CD4-positive, alpha-beta T cell treated with Interleukin-21 for 1 hour (primary cell): Measurements from ENCODE around the gene OR13H1.
"Not testable (repeated sequence)": the region's sequence is repeated elsewhere in the genome, so short reads cannot be mapped to it uniquely, and the experiment has no call there.

Source experiments
- DNase-seq: peaks from one replicate; pipeline ENCODE4 v3.0.0-alpha.2; 2020

Gene OR13H1, protein sequence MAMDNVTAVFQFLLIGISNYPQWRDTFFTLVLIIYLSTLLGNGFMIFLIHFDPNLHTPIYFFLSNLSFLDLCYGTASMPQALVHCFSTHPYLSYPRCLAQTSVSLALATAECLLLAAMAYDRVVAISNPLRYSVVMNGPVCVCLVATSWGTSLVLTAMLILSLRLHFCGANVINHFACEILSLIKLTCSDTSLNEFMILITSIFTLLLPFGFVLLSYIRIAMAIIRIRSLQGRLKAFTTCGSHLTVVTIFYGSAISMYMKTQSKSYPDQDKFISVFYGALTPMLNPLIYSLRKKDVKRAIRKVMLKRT

DNA sequence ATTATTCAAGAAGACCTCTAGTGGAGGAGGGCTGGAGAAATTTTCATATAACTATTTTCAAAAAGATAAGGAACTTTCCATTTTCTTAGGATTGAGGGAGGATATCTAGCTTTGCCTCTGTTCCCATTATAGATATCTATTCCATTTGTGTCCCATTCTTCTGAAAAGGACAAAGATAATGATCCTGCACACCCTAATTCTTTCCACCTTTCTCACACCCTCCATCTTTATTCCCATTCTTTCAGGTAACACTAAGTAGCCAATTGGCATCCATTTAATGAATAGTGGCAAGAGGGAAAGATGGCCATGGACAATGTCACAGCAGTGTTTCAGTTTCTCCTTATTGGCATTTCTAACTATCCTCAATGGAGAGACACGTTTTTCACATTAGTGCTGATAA, at the start of gene OR13H1:
Gene OR13H1, plus strand, starts transcription at position 301 of the 400 bp plus-strand sequence. Its CDS starts 0 bp downstream, at position 301.
- no peak for DNase-seq

GRCh38 chrX:131501556-131501955, 42.3 kb upstream of the OR13H1 start:
- DNase-seq, result not testable (repeated sequence)

DNA sequence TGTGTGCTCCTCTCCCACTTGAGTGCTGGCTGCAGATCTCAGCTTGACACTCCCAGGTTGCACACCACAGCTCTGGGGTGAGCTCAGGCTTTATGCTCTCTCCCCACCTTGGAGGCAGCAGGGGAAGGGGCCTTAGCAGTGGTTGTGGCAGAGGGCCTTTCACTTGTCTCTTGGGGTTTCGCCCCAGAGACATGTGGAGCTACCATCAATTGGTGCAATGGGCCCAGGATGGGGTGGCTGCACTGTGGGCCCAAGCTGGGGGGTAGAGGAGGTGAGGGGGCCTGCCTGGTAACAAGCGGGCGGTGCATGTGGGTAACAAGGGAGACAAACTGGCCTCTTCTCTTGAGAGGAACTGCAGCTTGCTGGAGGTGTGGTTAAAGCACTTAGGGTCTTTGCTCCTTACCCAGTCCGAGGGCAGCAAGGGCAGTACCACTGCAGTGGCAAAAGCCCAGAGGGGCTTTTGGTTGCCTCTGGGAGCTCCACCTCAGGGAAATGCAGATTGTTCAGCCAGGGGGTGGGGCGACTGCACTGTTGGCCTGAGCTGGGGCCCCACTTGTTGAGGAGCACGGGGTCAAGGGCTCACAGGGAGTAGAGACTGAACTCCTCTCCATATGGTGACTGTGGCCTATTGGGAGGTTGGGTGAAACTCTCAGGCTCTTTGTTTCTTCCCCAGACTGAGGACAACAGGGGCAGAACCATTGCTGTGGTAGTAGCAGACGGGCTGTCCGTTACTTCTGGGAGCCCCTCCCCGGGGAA, 30.5 kb upstream of the OR13H1 start:
- DNase-seq, result no peak

DNA sequence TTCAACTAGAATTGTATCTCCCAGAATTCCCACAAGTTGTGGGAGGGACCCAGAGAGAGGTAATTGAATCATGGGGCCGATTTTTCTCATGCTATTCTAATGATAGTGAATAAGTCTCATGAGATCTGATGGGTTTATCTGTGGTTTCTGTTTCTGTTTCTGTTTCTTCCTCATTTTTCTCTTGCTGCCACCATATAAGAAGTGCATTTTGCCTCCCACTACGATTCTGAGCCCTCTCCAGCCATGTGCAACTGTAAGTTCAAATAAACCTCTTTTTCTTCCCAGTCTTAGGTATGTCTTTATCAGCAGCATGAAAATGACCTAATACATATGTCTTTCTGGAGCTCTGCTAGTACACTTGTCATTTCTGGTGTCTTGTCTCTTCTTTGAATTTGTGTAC, 22.1 kb upstream of the OR13H1 start:
- DNase-seq, result no peak

DNA sequence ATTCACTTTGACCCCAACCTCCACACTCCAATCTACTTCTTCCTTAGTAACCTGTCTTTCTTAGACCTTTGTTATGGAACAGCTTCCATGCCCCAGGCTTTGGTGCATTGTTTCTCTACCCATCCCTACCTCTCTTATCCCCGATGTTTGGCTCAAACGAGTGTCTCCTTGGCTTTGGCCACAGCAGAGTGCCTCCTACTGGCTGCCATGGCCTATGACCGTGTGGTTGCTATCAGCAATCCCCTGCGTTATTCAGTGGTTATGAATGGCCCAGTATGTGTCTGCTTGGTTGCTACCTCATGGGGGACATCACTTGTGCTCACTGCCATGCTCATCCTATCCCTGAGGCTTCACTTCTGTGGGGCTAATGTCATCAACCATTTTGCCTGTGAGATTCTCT, 344 bp downstream of the OR13H1 start:
- DNase-seq, result no peak

DNA sequence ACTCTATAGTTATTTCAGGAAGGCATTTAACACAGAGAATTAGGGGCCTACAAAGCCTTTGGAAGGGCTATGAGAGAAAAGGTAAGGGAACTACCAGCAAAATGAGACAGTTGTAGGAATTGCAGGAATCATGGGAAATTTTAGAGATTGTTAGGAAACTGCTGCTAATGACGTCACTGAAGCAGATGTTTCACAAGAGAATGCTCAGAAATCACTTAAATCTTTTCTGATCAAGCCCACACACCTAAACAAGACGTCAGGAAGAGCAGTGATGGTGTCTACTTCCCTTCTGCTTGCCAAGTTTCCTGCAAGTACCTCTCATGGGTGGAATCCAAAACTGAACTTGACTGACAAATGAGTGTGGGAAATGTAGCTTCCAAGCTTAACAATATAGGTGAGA, 5.1 kb downstream of the OR13H1 start:
- DNase-seq, result no peak

- DNase-seq, result not testable (repeated sequence)
Measured at GRCh38 chrX:131552453-131552852, 8.6 kb downstream of the OR13H1 start.

DNA sequence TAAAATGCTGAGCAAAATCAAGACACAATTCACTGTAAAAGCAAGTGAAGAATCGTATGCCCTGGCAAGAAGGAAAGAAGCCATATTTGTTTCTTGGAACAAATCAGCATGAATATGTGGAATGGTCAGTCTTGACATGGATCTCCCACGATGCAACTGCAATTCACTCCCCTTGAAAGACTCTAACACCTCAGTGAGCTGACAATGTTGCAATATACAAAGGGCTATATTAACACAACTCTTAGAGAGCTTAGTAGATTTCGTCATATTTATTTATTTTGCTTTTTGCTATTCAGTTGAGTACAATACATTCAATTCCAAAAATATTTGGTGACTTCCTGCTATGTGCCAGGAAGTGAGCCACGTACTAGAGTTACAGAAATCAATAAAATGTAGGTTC, 14.7 kb downstream of the OR13H1 start:
- no peak for DNase-seq

- no peak for DNase-seq
Measured at GRCh38 chrX:131564553-131565229, 20.8 kb downstream of the OR13H1 start.

DNA sequence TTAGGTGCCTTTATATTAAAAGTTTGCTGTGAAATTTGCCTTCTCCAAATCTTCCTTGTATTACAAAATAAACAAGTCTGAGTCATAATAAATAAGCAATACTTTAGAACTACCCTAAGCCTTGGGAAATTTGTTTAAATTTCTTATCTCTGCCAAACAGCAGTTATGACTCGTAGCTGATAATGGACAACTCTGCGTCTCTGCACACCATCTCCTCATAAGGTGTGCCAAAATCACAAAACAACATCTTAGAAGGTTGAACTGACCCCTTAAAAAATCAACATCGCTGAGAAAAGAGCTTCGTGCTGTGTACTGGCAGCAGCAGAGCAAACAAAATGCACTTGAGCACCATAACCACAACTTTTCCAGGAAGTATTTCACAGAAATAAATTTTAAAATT, 22.0 kb downstream of the OR13H1 start:
- no peak for DNase-seq

GRCh38 chrX:131571348-131571747, 27.5 kb downstream of the OR13H1 start:
- DNase-seq, result no peak

- no peak for DNase-seq
Measured at GRCh38 chrX:131572372-131573014, 28.6 kb downstream of the OR13H1 start.

DNA sequence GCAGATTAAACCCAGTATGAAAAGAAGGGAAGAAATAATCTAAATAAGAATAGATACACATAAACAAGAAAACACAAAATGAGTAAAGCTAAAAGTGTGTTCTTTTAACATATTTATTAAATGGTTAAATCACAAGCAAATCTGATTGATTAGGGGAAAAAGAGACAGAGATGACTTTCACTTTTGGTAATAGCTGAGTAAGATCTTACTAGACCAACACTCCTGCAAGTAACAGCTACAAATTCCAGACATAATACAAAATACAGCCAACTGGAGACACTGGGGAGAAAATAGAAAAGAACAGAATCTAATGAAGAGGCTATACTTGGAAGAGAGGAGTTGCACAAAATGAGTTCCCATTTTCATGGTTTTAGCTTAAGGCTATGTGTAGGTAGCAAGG, 33.5 kb downstream of the OR13H1 start:
- no peak for DNase-seq

DNA sequence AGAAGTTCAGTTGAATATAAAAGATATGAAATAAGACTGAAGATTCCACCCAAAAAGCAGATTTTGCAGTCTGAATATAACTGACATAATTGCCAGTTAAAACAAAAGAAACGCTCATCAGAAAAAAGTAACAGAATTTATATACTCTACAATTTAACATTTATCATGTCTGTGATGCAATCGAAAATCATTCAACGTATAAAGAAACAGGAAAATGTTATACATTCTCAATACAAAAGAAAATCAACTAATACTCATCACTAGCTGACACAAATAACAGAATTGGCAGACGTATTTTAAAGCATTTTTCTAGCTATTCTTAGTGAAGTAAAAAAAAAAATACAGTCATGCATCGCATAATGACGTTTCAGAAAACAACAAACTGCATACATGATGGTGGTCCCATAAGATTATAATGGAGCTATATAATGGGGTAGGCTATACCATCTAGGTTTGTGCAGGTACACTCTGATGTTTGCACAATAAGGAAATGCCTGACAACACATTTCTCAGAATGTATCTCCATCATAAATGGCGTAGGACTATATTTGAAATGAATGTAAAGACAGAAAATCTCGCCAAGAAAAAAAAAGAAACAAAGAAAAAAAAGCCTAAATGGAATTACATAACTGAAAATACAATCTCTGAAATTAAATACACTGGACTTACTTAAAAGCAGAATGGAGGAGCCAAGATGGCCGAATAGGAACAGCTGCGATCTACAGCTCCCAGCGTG, 34.3 kb downstream of the OR13H1 start:
- no peak for DNase-seq

- DNase-seq, result not testable (repeated sequence)
Measured at GRCh38 chrX:131578735-131579367, 35.0 kb downstream of the OR13H1 start.

DNA sequence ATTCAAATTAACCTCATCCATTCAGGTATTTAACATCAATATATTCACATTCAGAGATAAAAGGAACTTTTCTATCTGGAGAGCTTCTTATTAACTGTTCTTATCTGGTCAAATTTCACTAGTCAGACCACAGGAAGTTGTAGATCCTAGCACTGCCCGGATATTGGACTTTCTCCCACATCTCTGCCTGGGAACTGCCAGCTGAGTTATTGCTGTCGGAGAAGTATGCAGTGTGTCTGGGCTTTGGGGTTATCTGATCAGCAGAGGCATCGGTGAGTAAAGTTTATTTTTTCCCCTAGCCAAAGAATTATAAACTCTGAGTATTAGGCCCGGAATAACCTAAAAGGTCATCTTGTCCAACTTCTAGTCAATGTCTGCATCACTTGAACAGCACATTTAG, 45.1 kb downstream of the OR13H1 start:
- no peak for DNase-seq
